ENCODE results near the gene TFF3.

GRCh38 chr21:42348762-42349161, 33.6 kb upstream of the TFF3 start:
- TF ChIP-seq CTCF (IDR thresholded peaks at IDR 0.05) (no peak), POLR2A (IDR thresholded peaks at IDR 0.05) (no peak), EP300 (IDR thresholded peaks at IDR 0.05; ENCODE audit: low read depth) (no peak)

Data from transverse colon (tissue), 3 donors.